ENCODE results near the gene USP9Y. TPM values are rescaled to one million over a fixed set of nuclear protein-coding genes. Genes with fewer than 3 reads are reported as not detected.

The USP9Y gene
- total RNA-seq, 4 donors from 2014 or later = 0.07 to 35.6 (median 32.7) TPM; not detected in 1

GRCh38 chrY:12700087-12700486, 944 bp upstream of the USP9Y start:
- Histone ChIP-seq H3K27ac (no peak overlapping the region), H3K4me1 (no peaks in the 10 kb centered on the region), H3K4me3 (no peak overlapping the region), H3K27me3 (no peaks in the 10 kb centered on the region), H3K9me3 (no peaks in the 10 kb centered on the region), H3K36me3 (peaks cover 0 to 24% of the 10 kb centered on the region in 2 donors)
- 69% methylated on average over 2 of the region's 2 CpGs; no CpG with 5 or more reads in 1 of the 2 donors for WGBS, 2 donors (ENCODE audit: low coverage in 1 of 2)
- TF ChIP-seq, protein P1, sequence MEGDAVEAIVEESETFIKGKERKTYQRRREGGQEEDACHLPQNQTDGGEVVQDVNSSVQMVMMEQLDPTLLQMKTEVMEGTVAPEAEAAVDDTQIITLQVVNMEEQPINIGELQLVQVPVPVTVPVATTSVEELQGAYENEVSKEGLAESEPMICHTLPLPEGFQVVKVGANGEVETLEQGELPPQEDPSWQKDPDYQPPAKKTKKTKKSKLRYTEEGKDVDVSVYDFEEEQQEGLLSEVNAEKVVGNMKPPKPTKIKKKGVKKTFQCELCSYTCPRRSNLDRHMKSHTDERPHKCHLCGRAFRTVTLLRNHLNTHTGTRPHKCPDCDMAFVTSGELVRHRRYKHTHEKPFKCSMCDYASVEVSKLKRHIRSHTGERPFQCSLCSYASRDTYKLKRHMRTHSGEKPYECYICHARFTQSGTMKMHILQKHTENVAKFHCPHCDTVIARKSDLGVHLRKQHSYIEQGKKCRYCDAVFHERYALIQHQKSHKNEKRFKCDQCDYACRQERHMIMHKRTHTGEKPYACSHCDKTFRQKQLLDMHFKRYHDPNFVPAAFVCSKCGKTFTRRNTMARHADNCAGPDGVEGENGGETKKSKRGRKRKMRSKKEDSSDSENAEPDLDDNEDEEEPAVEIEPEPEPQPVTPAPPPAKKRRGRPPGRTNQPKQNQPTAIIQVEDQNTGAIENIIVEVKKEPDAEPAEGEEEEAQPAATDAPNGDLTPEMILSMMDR (IDR thresholded peaks at IDR 0.05) = no peak
- no peak for TF ChIP-seq POLR2AphosphoS5 (IDR thresholded peaks at IDR 0.05)
- TF ChIP-seq EP300 (IDR thresholded peaks at IDR 0.05) = no peak
- TF ChIP-seq POLR2A (IDR thresholded peaks at IDR 0.05) = no peak
- ATAC-seq = no peak

- WGBS, 2 donors (ENCODE audit: low coverage in 1 of 2) = 71% methylated on average over 1 of the region's 1 CpG; no CpG with 5 or more reads in 1 of the 2 donors
Observed at GRCh38 chrY:12702174-12702573, 1.1 kb downstream of the USP9Y start.

DNA sequence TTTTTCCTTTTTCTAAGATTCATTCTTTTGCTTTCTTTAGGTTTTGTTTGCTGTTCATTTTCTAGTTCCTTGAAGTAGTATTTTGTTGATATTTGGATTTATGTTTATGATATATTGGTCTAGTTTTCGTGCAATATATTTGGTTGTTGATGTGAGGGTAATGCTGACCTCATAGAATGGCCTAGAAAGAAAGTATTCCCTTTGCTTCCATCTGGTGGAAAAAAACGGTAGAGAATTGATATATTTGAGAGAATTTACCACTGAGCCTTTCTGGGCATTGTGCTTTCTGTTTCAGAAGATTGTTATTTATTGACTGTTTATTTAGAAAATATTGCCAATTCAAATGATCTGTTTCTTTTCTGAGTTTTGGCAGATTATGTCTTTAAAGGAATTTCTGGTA, 9.4 kb downstream of the USP9Y start:
- 29% methylated on average over 1 of the region's 2 CpGs; no CpG with 5 or more reads in 1 of the 2 donors for WGBS, 2 donors (ENCODE audit: low coverage in 1 of 2)
- TF ChIP-seq EP300 (IDR thresholded peaks at IDR 0.05) = no peak
- no peak for TF ChIP-seq POLR2AphosphoS5 (IDR thresholded peaks at IDR 0.05)
- no peak for TF ChIP-seq POLR2A (IDR thresholded peaks at IDR 0.05)
- TF ChIP-seq, protein P1 (IDR thresholded peaks at IDR 0.05) = no peak
- Histone ChIP-seq H3K4me3 (no peak overlapping the region), H3K4me1 (peaks cover 0 to 6% (median 0%) of the 10 kb centered on the region in 3 donors), H3K27ac (no peak overlapping the region), H3K36me3 (no peaks in the 10 kb centered on the region), H3K9me3 (no peaks in the 10 kb centered on the region), H3K27me3 (no peaks in the 10 kb centered on the region)
- no peak for ATAC-seq

More at GRCh38 chrY:12702174-12702573, 1.1 kb downstream of the USP9Y start:
- Histone ChIP-seq H3K4me1 (no peaks in the 10 kb centered on the region), H3K4me3 (no peak overlapping the region), H3K27ac (no peak overlapping the region), H3K36me3 (peaks cover 0 to 24% of the 10 kb centered on the region in 2 donors), H3K9me3 (no peaks in the 10 kb centered on the region), H3K27me3 (no peaks in the 10 kb centered on the region)
- ATAC-seq = no peak
- TF ChIP-seq, protein P1 (IDR thresholded peaks at IDR 0.05) = no peak
- TF ChIP-seq POLR2AphosphoS5 (IDR thresholded peaks at IDR 0.05) (no peak), POLR2A (IDR thresholded peaks at IDR 0.05) (no peak), EP300 (IDR thresholded peaks at IDR 0.05) (no peak)

DNA sequence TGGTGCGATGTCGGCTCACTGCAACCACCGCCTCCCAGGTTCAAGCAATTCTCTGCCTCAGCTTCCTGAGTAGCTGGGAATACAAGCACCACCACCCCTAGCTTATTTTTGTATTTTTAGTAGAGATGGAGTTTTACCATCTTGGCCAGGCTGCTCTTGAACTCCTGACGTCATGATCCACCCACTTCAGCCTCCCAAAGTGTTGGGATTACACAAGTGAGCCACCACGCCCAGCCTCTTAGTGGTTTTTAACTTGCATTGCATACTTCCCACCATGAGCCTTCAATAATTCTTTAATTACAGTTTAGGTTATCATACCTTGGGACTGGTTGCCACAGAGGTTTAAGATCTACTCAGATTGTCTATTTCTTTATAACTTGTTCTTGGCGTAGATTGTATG, 14.3 kb downstream of the USP9Y start:
- WGBS, 2 donors (ENCODE audit: low coverage in 1 of 2) = 83% methylated on average over 2 of the region's 6 CpGs; no CpG with 5 or more reads in 1 of the 2 donors
- Histone ChIP-seq H3K4me3 (no peak overlapping the region), H3K27me3 (no peaks in the 10 kb centered on the region), H3K36me3 (peaks cover 0 to 8% of the 10 kb centered on the region in 2 donors), H3K4me1 (peaks cover 0 to under 1% (median 0%) of the 10 kb centered on the region in 3 donors), H3K9me3 (no peaks in the 10 kb centered on the region), H3K27ac (no peak overlapping the region)
- ATAC-seq = no peak
- TF ChIP-seq, protein P1 (IDR thresholded peaks at IDR 0.05) = no peak

DNA sequence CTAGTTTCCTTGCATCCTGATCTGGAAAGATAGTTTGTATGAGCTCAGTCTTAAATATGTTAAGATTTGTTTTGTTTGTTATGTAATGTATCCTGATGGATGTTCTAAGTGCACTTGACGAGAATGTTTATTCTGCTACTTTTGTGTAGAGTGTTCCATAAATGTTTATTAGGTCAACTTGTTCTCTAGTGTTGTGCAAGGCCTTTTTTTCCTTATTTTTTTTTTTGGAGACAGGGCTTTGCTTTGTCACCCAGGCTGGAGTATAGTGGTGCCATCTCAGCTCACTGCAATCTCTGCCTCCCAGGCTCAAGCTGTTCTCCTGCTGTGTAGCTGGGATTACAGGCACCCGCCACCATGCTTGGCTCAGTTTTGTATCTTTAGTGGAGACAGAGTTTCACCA, 28.7 kb downstream of the USP9Y start:
- Histone ChIP-seq H3K36me3 (peaks cover 0 to 16% of the 10 kb centered on the region in 2 donors), H3K4me3 (no peak overlapping the region), H3K4me1 (no peaks in the 10 kb centered on the region), H3K9me3 (no peaks in the 10 kb centered on the region), H3K27me3 (no peaks in the 10 kb centered on the region), H3K27ac (no peak overlapping the region)
- no peak for TF ChIP-seq POLR2AphosphoS5 (IDR thresholded peaks at IDR 0.05)
- no peak for TF ChIP-seq POLR2A (IDR thresholded peaks at IDR 0.05)
- TF ChIP-seq EP300 (IDR thresholded peaks at IDR 0.05) = no peak
- TF ChIP-seq, protein P1 (IDR thresholded peaks at IDR 0.05) = no peak
- no CpG with 5 or more reads among the region's 2 CpGs for WGBS, 2 donors (ENCODE audit: low coverage in 1 of 2)
- no peak for ATAC-seq

Measured in gastroesophageal sphincter (tissue), 4 donors.